Right cardiac atrium (tissue), 5 donors: ENCODE data around the gene ATP9A. TPM values are rescaled to one million over a fixed set of nuclear protein-coding genes. Genes with fewer than 3 reads are reported as not detected.
"Not testable (repeated sequence)": the region's sequence is repeated elsewhere in the genome, so short reads cannot be mapped to it uniquely, and the experiment has no call there.

Experiments
- ATAC-seq, 2 donors: fragments of 200-7000 bp; cut with Tn5 transposase; one replicate each; pipeline versions ENCODE4 v1.8.0 to v1.9.1; 2020; ENCODE audit warnings: moderate library complexity in 2 of 2, mild to moderate bottlenecking in 1 of 2
- DNase-seq, 3 donors: peaks; one replicate each; pipeline ENCODE4 v3.0.0-alpha.2; 2020
- H3K27ac ChIP-seq: one replicate; pipeline ENCODE4 v1.5.1; 2013; ENCODE audit warnings: mild to moderate bottlenecking, low read length, control low read depth, moderate library complexity
- H3K27me3 ChIP-seq: one replicate; pipeline ENCODE4 v1.6.1; 2013; ENCODE audit not compliant: control insufficient read depth, insufficient read depth
- H3K4me1 ChIP-seq: one replicate; pipeline ENCODE4 v1.6.1; 2013; ENCODE audit warnings: low read length; ENCODE audit not compliant: control insufficient read depth, insufficient read depth
- H3K4me3 ChIP-seq: one replicate; pipeline ENCODE4 v1.5.1; 2013; ENCODE audit warnings: low read length, control low read depth
- H3K9me3 ChIP-seq: one replicate; pipeline ENCODE4 v1.6.1; 2013; ENCODE audit warnings: low read length; ENCODE audit not compliant: control insufficient read depth
- WGBS: extraction: QIAGEN DNeasy Blood & Tissue Kit; methylation state at CpG from one replicate; pipeline ENCODE4 v1.1.7; 2013; 5-methylcytosine and 5-hydroxymethylcytosine counted together
- intact Hi-C, 4 donors: fragments of 100-400 bp; cut with DNase I; formaldehyde crosslinking; loops; one replicate each; pipeline versions ENCODE4 v1.11.0 to v1.14.0; 2022 to 2023
- polyA plus RNA-seq: library from polyadenylated mRNA; stranded (reverse); fragments of 200-250 nt; gene quantifications from one replicate; pipeline ENCODE4 v1.2.3, GENCODE V29; 2013
- total RNA-seq, 4 donors: library from RNA; stranded (reverse); fragmentation: NEBNext Ultra II Directional; extraction: Animal tissue kit (Norgen Biotek cat#: 25700); gene quantifications; one replicate each; pipeline ENCODE4 v1.2.1, GENCODE V29; 2021
- donor health status: healthy with polysubstance abuse.
- donor health status: DM: no; HTN: yes; CAD: no.
- donor health status: DM: no; HTN: no; CAD: no.
- donor health status: DM: no; HTN: yes; CAD: no; lungs with severe emphysema.
- donor health status: DM: yes; HTN: yes; CAD: no.

Gene ATP9A
- total and polyA plus RNA-seq, 5 donors = 6.2 to 23.9 (median 19.4) TPM

DNA sequence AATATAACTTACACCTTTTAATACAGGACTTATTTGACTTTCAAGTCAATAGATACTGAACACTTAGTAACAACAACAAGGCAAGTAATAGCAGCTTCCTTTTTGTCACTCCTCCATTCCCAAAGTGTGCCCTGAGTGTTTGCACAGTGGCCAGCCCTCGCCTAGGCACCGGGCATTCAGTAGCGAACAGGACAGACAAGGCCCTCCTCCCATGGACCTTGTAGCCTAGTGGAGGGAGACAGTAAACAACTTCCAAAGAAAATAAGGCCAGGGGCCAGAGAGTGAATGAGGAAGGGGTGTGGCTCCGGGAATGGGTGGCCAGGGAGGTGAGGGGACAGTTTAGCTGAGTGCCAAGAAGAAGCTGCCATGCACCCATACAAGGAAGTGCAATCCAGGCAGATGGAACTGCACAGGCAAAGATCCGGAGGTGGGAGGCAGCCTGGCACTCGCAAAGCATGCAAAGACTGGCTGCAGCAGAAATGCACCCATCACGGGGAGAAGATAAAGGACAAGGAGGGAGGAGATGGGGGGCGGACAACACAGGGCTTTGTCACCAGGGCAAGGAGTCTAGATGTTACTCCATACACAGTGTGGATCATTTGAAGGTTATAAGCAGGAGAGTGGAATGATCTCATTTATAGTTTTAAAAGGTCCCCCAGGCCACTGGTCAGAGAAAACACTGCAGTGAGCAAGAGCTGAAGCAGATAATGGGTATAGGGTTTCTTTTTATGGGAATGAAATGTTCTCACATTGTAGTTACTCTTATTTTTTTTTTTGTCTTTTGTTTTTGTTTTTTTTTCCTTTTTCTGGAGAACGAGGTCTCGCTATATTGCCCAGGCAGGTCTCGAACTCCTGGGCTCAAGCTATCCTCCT is 32.2 kb downstream of the ATP9A start:
- no peaks in the 10 kb centered on the region for H3K27me3 ChIP-seq
- no peak overlapping the region for H3K4me3 ChIP-seq
- no peak overlapping the region for H3K27ac ChIP-seq
- no peaks in the 10 kb centered on the region for H3K9me3 ChIP-seq
- peaks cover 3% of the 10 kb centered on the region for H3K4me1 ChIP-seq
- DNase-seq (no peak), ATAC-seq (peak in 1 of 2 donors; percentile 14)
- 70% methylated on average over 11 of the region's 11 CpGs for WGBS
- intact Hi-C loops = no loop called here

DNA sequence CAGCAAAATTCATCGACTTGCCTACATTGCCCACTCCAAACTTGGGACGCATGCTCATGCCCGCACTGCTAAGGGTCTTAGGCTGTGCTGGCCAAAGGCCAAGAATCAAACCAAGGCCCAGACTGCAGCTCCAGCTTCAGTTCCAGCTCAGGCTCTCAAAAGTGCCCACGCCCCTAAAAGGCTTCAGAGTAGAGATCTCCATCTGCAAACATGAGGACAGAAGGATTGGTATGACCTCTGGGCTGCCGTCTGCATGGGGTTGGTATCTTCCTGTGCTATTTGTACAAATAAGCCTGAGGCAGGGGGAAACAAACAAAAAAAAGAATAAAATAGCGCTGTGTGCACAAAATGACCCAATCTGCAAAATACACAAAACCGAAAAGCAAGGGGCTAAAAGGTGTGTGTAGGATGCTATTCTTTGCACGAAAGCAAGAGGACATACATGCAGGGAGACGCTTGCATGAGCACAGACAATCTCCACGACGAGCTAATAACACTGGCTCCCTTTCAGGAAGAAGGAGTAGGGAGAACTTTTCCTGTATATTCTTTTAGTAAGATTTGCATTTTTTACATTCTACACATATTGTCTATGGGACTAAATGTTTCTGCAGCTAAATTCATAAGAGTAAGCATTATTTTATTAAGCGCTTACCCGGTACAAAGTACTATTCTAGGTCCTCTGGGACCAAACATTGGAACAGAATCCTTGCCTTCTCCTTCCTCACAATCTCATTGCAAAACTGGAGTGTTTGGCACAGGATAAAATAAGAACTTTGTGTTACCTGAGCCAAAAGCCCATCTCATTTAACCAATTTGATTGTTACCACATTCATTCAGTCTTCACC is 33.1 kb downstream of the ATP9A start:
- no peak overlapping the region for H3K4me3 ChIP-seq
- peak in 1 of 2 donors; percentile 29 for ATAC-seq
- intact Hi-C loops = no loop called here
- H3K27me3 ChIP-seq = no peaks in the 10 kb centered on the region
- H3K27ac ChIP-seq = no peak overlapping the region
- WGBS = 63% methylated on average over 13 of the region's 13 CpGs
- peaks cover 3% of the 10 kb centered on the region for H3K4me1 ChIP-seq
- no peak for DNase-seq
- no peaks in the 10 kb centered on the region for H3K9me3 ChIP-seq

DNA sequence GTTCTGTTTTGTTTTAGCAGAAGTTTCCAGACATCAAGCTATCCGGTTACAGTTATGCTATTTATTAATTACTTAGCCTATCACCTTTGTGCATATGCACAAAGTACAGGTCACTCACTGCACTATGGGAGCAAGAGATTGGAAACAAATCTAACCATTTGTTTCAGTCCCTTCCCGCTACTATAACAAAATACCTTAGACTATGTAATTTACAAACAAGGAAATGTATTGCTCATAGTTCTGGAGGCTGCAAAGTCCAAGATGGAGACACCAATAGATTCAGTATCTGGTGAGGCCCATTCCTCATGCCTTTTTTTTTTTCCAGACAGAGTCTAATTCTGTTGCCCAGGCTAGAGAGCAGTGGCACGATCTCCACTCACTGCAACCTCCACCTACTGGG is 35.1 kb downstream of the ATP9A start:
- intact Hi-C loops = no loop called here
- no peak for ATAC-seq
- Histone ChIP-seq H3K27ac (no peak overlapping the region), H3K27me3 (no peaks in the 10 kb centered on the region), H3K4me3 (no peak overlapping the region), H3K4me1 (peaks cover 3% of the 10 kb centered on the region), H3K9me3 (no peaks in the 10 kb centered on the region)
- WGBS = 93% methylated on average over 3 of the region's 3 CpGs
- no peak for DNase-seq

DNA sequence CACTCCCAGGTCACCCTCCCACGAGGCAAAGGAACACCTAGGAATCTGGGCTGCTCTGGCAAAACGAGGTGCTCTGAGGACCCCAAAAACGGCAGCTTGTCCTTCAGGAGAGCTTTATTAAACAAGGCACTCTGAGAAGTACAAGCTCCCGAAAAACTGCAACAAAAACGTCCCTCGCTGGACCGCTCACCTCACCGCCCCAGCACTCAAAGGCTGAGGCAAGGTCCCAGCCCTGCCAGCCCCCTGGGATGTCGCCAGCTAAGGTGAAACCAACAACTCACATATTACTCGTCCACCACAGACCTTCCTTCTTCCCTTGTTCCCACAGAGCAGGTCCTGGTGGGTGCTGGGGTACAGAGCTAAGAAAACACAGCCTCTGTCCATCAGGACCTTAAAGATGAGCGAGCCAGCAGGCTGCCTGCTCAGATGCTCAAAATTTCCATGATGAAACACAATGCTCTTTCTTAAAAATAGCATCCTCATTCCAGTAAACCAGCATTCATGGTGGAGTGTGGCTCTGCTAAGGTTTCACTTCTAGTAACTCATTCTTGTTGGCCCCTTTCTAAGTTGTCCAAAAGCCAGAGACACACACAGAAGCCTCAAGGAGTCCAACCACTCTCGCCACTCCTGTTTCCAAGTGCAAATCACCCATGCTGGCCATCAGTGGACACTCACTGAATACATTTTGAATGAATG is 35.9 kb downstream of the ATP9A start:
- Histone ChIP-seq H3K27me3 (no peaks in the 10 kb centered on the region), H3K4me1 (peaks cover 3% of the 10 kb centered on the region), H3K4me3 (no peak overlapping the region), H3K27ac (no peak overlapping the region), H3K9me3 (no peaks in the 10 kb centered on the region)
- ATAC-seq = peak; percentile 55 to 65
- no peak for DNase-seq
- intact Hi-C loops = no loop called here
- 52% methylated on average over 12 of the region's 12 CpGs for WGBS

DNA sequence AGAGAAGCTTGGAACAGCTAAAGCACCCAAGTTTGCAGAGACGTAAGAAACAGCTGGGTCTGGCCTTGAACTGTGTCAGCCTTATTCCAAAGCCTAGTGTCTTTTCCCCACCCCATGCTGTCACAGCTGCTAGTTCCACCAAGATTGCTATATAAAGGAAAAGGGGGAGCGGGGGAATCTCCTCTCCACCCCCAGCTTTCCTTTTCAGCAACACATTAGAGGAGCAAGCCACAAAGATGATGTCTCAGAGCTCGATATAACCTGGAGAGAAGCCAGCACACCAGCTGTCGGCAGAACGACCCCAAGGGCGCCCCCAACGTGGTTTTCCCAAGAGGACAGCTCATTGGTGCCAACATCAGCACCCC is 36.5 kb downstream of the ATP9A start:
- H3K9me3 ChIP-seq = no peaks in the 10 kb centered on the region
- no peak overlapping the region for H3K4me3 ChIP-seq
- ATAC-seq = peak in 1 of 2 donors; percentile 48
- no peak for DNase-seq
- peaks cover 3% of the 10 kb centered on the region for H3K4me1 ChIP-seq
- 23% methylated on average over 7 of the region's 7 CpGs for WGBS
- intact Hi-C loops = no loop called here
- no peaks in the 10 kb centered on the region for H3K27me3 ChIP-seq
- H3K27ac ChIP-seq = no peak overlapping the region

DNA sequence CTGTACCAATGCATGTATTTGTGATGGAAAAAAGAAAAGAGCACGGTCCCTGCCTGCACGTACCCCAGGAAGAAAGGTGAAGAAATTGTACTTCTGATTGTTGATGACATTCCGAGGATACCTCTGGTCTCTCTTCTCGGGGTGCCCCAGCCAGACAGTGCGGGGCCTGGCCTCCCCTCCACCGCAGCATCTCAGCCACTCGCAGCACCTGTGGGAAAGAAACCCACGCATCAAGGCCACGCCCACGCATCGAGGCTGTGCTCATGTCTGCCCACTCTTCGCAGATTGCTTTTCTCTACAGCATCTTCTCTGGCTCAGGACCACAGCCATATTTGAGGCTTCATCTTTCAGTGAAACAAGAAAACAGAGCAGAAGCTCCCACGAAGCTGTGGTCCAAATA is 38.4 kb downstream of the ATP9A start:
- ATAC-seq (no peak), DNase-seq (no peak)
- no peak overlapping the region for H3K27ac ChIP-seq
- H3K4me1 ChIP-seq = peaks cover 3% of the 10 kb centered on the region
- no peaks in the 10 kb centered on the region for H3K27me3 ChIP-seq
- no peaks in the 10 kb centered on the region for H3K9me3 ChIP-seq
- WGBS = 96% methylated on average over 13 of the region's 13 CpGs
- intact Hi-C loops = no loop called here
- no peak overlapping the region for H3K4me3 ChIP-seq

DNA sequence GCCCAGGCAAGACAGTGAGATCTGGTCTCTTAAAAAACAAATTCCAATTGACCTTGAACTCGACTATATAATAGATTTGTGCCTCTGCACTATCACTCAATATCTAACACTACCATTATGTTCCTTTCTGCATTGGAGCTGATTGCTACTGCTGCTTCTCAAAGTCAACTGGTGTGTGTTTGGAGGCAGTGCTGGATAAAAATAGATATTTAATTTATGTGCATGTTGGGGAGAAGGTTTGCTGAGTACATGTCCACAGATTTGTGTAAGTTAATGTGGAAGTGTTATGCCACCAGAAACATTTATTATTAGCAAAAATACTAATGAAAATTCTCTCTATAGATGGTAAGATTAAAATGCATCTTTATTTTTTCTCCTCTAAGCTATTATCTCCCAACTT is 39.5 kb downstream of the ATP9A start:
- DNase-seq = no peak
- Histone ChIP-seq H3K27me3 (no peaks in the 10 kb centered on the region), H3K27ac (no peak overlapping the region), H3K9me3 (no peaks in the 10 kb centered on the region), H3K4me1 (peaks cover 3% of the 10 kb centered on the region), H3K4me3 (no peak overlapping the region)
- intact Hi-C loops = no loop called here
- 76% methylated on average over 1 of the region's 1 CpG for WGBS
- ATAC-seq = no peak

DNA sequence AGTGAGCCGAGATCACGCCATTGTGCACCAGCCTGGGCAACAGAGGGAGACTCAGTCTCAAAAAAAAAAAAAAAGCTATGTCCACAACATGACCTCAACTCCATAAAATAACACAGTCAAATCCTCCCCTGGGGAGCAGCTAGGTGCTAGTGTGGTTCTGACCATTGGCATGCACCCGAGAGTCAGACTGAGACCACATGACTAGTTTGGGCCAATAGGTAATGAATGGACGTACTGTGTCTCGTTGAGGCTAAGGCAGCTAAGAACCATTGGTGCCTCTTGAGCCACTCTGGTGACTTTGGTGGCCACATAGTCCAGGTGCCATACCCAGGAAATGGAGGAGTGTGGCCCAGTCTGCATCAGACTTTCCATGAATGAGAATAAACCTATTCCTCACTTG is 40.3 kb downstream of the ATP9A start:
- intact Hi-C loops = no loop called here
- no peak for DNase-seq
- 97% methylated on average over 5 of the region's 5 CpGs for WGBS

DNA sequence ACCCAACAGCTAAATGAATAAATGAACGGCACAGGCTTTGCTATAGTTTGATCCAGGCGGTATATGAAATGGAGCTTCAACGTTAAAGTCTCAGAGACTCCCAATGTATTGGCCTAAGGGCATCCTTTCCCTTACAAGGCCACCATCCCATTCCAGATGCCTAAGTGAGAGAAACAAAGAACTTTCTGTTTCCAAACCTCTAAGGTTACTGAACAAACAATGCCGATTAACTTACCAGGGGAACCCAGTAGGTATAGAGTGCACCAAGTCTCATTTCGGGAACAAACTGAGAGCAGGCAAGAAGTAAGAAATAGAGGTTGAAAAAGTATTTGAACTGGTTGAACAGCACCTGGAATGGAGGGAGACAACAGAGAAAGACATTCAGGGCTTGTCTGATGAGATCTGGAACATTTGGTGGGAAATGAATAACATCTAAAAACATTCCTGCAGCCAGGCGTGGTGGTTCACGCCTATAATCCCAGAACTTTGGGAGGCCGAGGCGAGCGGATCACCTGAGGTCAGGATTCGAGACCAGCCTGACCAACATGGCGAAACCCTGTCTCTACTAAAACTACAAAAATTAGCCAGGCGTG is 42.5 kb downstream of the ATP9A start:
- ATAC-seq = no peak
- 95% methylated on average over 13 of the region's 13 CpGs for WGBS
- no peaks in the 10 kb centered on the region for H3K4me1 ChIP-seq
- no peak overlapping the region for H3K4me3 ChIP-seq
- no peaks in the 10 kb centered on the region for H3K9me3 ChIP-seq
- no peaks in the 10 kb centered on the region for H3K27me3 ChIP-seq
- no peak for DNase-seq
- H3K27ac ChIP-seq = no peak overlapping the region
- intact Hi-C loops = no loop called here

More for the DNA sequence above, 40.3 kb downstream of the ATP9A start:
- Histone ChIP-seq H3K27me3 (no peaks in the 10 kb centered on the region), H3K4me3 (no peak overlapping the region), H3K4me1 (peaks cover 3% of the 10 kb centered on the region), H3K27ac (no peak overlapping the region), H3K9me3 (no peaks in the 10 kb centered on the region)
- ATAC-seq = no peak

DNA sequence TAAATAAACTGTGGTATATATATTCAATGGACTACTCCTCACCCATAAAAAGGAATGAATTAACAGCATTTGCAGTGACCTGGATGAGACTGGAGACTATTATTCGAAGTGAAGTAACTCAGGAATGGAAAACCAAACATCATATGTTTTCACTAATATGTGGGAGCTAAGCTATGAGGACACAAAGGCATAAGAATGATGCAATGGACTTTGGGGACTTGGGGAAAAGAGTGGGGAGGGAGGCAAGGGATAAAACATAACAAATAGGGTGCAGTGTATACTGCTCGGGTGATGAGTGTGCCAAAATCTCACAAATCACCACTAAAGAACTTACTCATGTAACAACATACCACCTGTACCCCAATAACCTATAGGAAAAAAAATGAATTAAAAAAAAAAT is 45.2 kb downstream of the ATP9A start:
- H3K9me3 ChIP-seq, H3K27ac ChIP-seq, intact Hi-C loops, H3K27me3 ChIP-seq, H3K4me1 ChIP-seq, DNase-seq, H3K4me3 ChIP-seq, ATAC-seq: not testable (repeated sequence)
- WGBS = 92% methylated on average over 2 of the region's 2 CpGs
